ACC112 (cell line): ENCODE measurements around the gene CD40LG.

ENCODE experiments used
- H2AFZ ChIP-seq: fragments of 200-600 bp; sonication (generic); one replicate; pipeline ENCODE4 v1.6.0; 2017; ENCODE audit warnings: antibody characterized with exemption, low read length; ENCODE audit not compliant: unreplicated experiment
- H3K27ac ChIP-seq: fragments of 200-600 bp; sonication (generic); 2 replicates; pipeline ENCODE4 v1.5.1; 2014; ENCODE audit warnings: low read depth, mild to moderate bottlenecking, antibody characterized with exemption, low read length, moderate library complexity
- H3K27me3 ChIP-seq: fragments of 200-600 bp; sonication (generic); 2 replicates; pipeline ENCODE4 v1.6.1; 2014; ENCODE audit warnings: mild to moderate bottlenecking, antibody characterized with exemption, low read length, moderate library complexity, mixed read lengths; ENCODE audit not compliant: insufficient read depth
- H3K36me3 ChIP-seq: fragments of 200-600 bp; sonication (generic); 2 replicates; pipeline ENCODE4 v1.6.1; 2016; ENCODE audit warnings: mild to moderate bottlenecking, antibody characterized with exemption, low read length, moderate library complexity, mixed read lengths; ENCODE audit not compliant: insufficient read depth
- H3K4me1 ChIP-seq: fragments of 200-600 bp; sonication (generic); one replicate; pipeline ENCODE4 v1.6.1; 2016; ENCODE audit warnings: low read length, mixed read lengths; ENCODE audit not compliant: insufficient read depth, unreplicated experiment, control insufficient read depth
- H3K4me3 ChIP-seq: fragments of 200-600 bp; sonication (generic); 2 replicates; pipeline ENCODE4 v1.5.1; 2014; ENCODE audit warnings: mild to moderate bottlenecking, low read depth, low read length
- H3K79me2 ChIP-seq: fragments of 200-600 bp; sonication (generic); one replicate; pipeline ENCODE4 v1.6.0; 2016; ENCODE audit warnings: low read length; ENCODE audit not compliant: control insufficient read depth, unreplicated experiment, insufficient read depth

CD40LG gene

GRCh38 chrX:136625246-136625645 is 22.7 kb upstream of the CD40LG start:
- H3K4me3 ChIP-seq = no peak overlapping the region
- no peak overlapping the region for H3K27ac ChIP-seq
- no peaks in the 10 kb centered on the region for H3K4me1 ChIP-seq
- H3K79me2 ChIP-seq = no peaks in the 10 kb centered on the region
- H3K36me3 ChIP-seq = no peaks in the 10 kb centered on the region
- H3K27me3 ChIP-seq = peaks cover 12% of the 10 kb centered on the region; the same call in 1 of the 2 replicates
- no peak overlapping the region for H2AFZ ChIP-seq

- no peaks in the 10 kb centered on the region for H3K79me2 ChIP-seq
- no peak overlapping the region for H3K27ac ChIP-seq
- H2AFZ ChIP-seq = no peak overlapping the region
- no peak overlapping the region for H3K4me3 ChIP-seq
- peaks cover 19% of the 10 kb centered on the region; the same call in 1 of the 2 replicates for H3K27me3 ChIP-seq
- no peaks in the 10 kb centered on the region for H3K4me1 ChIP-seq
- no peaks in the 10 kb centered on the region for H3K36me3 ChIP-seq
Observed at GRCh38 chrX:136626237-136626636, 21.7 kb upstream of the CD40LG start.

- no peaks in the 10 kb centered on the region for H3K4me1 ChIP-seq
- no peak overlapping the region for H2AFZ ChIP-seq
- H3K36me3 ChIP-seq = no peaks in the 10 kb centered on the region
- no peak overlapping the region for H3K4me3 ChIP-seq
- H3K79me2 ChIP-seq = no peaks in the 10 kb centered on the region
- peaks cover 20% of the 10 kb centered on the region; the same call in 1 of the 2 replicates for H3K27me3 ChIP-seq
- H3K27ac ChIP-seq = no peak overlapping the region
Observed at GRCh38 chrX:136626891-136627290, 21.1 kb upstream of the CD40LG start.

- Histone ChIP-seq H3K27ac (no peak overlapping the region), H2AFZ (no peak overlapping the region), H3K36me3 (no peaks in the 10 kb centered on the region), H3K27me3 (peaks cover 24% of the 10 kb centered on the region; the same call in 1 of the 2 replicates), H3K4me3 (no peak overlapping the region), H3K4me1 (no peaks in the 10 kb centered on the region), H3K79me2 (no peaks in the 10 kb centered on the region)
Observed at GRCh38 chrX:136627409-136627808, 20.5 kb upstream of the CD40LG start.

- no peak overlapping the region for H3K27ac ChIP-seq
- H3K36me3 ChIP-seq = no peaks in the 10 kb centered on the region
- H3K27me3 ChIP-seq = peaks cover 31% of the 10 kb centered on the region; the same call in 1 of the 2 replicates
- no peaks in the 10 kb centered on the region for H3K79me2 ChIP-seq
- no peak overlapping the region for H3K4me3 ChIP-seq
- no peaks in the 10 kb centered on the region for H3K4me1 ChIP-seq
- H2AFZ ChIP-seq = no peak overlapping the region
Observed at GRCh38 chrX:136629084-136629750, 18.7 kb upstream of the CD40LG start.

GRCh38 chrX:136630881-136631280 is 17.1 kb upstream of the CD40LG start:
- Histone ChIP-seq H3K4me1 (no peaks in the 10 kb centered on the region), H3K27me3 (peaks cover 29% of the 10 kb centered on the region; the same call in 1 of the 2 replicates), H3K36me3 (no peaks in the 10 kb centered on the region), H3K4me3 (no peak overlapping the region), H2AFZ (no peak overlapping the region), H3K27ac (no peak overlapping the region), H3K79me2 (no peaks in the 10 kb centered on the region)

- Histone ChIP-seq H3K79me2 (no peaks in the 10 kb centered on the region), H3K36me3 (no peaks in the 10 kb centered on the region), H3K4me1 (no peaks in the 10 kb centered on the region), H3K4me3 (no peak overlapping the region), H2AFZ (no peak overlapping the region), H3K27me3 (peaks cover 22% of the 10 kb centered on the region; the same call in 1 of the 2 replicates), H3K27ac (no peak overlapping the region)
Observed at GRCh38 chrX:136635235-136635634, 12.7 kb upstream of the CD40LG start.

GRCh38 chrX:136636121-136636520 is 11.8 kb upstream of the CD40LG start:
- Histone ChIP-seq H2AFZ (no peak overlapping the region), H3K27ac (no peak overlapping the region)

GRCh38 chrX:136639506-136640176 is 8.3 kb upstream of the CD40LG start:
- no peak overlapping the region for H2AFZ ChIP-seq
- no peaks in the 10 kb centered on the region for H3K27me3 ChIP-seq
- no peak overlapping the region for H3K4me3 ChIP-seq
- no peaks in the 10 kb centered on the region for H3K79me2 ChIP-seq
- no peaks in the 10 kb centered on the region for H3K36me3 ChIP-seq
- no peaks in the 10 kb centered on the region for H3K4me1 ChIP-seq
- H3K27ac ChIP-seq = no peak overlapping the region

More at GRCh38 chrX:136636121-136636520, 11.8 kb upstream of the CD40LG start:
- no peaks in the 10 kb centered on the region for H3K36me3 ChIP-seq
- H3K4me3 ChIP-seq = no peak overlapping the region
- H3K4me1 ChIP-seq = no peaks in the 10 kb centered on the region
- peaks cover 17% of the 10 kb centered on the region; the same call in 1 of the 2 replicates for H3K27me3 ChIP-seq
- no peaks in the 10 kb centered on the region for H3K79me2 ChIP-seq

- peaks cover 21% of the 10 kb centered on the region; the same call in 1 of the 2 replicates for H3K27me3 ChIP-seq
- no peak overlapping the region for H3K4me3 ChIP-seq
- no peak overlapping the region for H3K27ac ChIP-seq
- H3K36me3 ChIP-seq = no peaks in the 10 kb centered on the region
- H2AFZ ChIP-seq = no peak overlapping the region
- no peaks in the 10 kb centered on the region for H3K4me1 ChIP-seq
- no peaks in the 10 kb centered on the region for H3K79me2 ChIP-seq
Observed at GRCh38 chrX:136643243-136643642, 4.7 kb upstream of the CD40LG start.
